GM18868 (cell line): ENCODE results near the gene TP53TG3.
"Not testable (repeated sequence)": the region's sequence is repeated elsewhere in the genome, so short reads cannot be mapped to it uniquely, and the experiment has no call there.

Experiments
- ATAC-seq: cut with Tn5 transposase; IDR thresholded peaks from one replicate; pipeline ENCODE4 v1.9.1; 2021; ENCODE audit warnings: mild to moderate bottlenecking, moderate library complexity; ENCODE audit not compliant: unreplicated experiment

The TP53TG3 gene, protein sequence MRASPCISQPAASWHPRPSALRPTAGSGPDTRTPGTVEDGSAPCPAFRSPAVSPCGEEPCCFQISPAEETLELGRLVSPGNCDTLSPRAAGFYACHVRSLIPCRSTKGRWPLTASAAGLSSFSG

DNA sequence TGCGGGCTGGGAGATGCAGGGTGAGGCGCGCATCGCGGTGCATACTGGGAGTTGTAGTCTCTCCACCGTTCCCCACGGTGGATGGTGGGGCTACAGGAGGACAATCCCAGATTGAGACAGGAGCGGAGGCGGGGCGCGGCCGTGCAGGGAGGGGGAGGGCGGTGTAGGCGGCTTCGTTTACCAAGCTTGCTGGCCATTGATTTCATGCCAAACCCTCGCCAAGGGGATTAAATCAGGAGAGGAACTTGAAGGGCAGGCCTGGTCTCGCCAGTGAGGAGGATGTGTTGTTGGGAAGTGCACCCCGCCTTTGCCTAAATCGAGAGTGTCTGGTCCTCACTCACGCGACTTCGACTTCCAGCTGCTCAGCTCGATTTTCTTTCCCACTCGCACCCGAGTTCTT lies at the start of gene TP53TG3:
Gene TP53TG3, minus strand, starts transcription at position 101 of the 400 bp plus-strand sequence. Its CDS starts 68 bp downstream, at position 33.
- not testable (repeated sequence) for ATAC-seq

DNA sequence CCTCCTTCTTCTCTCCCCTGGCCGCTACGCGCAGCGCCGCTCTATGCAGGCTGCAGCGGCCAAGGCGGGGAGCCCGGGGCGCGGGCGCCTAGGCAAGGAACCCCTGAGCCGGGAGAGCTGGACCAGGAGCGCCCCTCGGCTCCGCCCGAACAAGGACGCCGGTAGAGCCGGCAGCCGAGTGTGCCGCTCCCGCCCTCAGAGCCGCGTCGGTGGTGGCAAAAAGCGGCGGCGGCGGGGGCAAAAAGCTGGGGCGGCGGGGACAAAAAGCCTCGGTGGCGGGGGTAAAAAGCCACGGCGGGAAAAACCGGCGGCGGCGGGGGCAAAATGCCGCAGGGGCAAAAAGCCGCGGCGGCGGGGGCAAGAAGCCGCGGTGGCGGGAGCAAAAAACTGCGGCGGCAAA lies 25.1 kb downstream of the TP53TG3 start:
- ATAC-seq, result not testable (repeated sequence)

DNA sequence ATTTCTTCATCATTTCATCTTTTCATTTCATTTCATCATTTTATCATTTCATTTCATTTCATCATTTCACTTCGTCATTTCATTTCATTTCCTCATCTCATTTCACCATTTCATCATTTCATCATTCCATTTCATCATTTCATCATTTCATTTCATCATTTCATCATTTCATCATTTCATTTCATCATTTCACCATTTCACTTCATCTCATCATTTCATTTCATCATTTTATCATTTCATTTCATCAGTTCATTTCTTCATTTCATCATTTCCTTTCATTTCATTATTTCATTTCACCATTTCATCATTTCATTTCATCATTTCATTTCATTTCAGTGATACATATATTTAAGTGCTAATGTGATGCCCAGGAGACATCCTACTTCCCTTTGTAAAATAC lies 28.4 kb downstream of the TP53TG3 start:
- ATAC-seq, result not testable (repeated sequence)

DNA sequence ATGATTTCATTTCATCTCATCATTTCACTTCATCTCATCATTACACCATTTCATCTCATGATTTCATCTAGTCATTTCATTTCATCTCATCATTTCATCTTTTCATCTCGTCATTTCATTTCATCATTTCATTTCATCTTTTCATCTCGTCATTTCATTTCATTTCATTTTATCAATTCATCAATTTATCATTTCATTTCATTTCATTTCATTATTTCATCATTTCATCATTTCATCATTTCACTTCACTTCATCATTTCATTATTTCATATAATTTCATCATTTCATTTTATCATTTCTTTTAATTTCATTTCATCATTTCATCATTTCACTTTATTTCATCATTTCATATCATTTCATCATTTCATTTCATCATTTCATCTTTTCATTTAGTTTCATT lies 29.2 kb downstream of the TP53TG3 start:
- not testable (repeated sequence) for ATAC-seq

DNA sequence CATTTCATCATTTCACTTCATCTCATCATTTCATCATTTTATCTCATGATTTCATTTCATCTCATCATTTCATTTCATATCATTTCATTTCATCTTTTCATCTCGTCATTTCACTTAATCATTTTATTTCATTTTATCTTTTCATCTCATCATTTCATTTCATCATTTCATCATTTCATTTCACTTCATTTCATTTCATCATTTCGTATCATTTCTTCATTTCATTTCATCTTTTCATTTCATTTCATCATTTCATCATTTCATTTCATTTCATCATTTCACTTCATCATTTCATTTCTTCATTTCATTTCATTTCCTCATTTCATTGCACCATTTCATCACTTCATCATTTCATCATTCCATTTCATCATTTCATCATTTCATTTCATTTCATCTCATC lies 29.8 kb downstream of the TP53TG3 start:
- ATAC-seq, result not testable (repeated sequence)

DNA sequence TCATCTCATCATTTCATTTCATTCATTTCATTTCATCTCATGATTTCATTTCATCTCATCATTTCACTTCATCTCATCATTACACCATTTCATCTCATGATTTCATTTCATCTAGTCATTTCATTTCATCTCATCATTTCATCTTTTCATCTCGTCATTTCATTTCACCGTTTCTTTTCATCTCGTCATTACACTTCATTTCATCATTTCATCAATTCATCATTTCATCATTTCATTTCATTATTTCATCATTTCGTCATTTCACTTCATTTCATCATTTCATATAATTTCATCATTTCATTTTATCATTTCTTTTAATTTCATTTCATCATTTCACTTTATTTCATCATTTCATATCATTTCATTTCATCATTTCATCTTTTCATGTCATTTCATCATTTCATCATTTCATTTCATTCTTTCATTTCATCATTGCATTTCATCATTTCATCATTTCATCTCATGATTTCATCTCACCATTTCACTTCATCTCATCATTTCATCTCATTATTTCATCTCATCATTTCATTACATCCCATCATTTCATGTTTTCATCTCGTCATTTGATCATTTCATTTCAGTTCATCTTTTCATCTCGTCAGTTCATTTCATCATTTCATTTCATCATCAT lies 30.6 kb downstream of the TP53TG3 start:
- not testable (repeated sequence) for ATAC-seq

DNA sequence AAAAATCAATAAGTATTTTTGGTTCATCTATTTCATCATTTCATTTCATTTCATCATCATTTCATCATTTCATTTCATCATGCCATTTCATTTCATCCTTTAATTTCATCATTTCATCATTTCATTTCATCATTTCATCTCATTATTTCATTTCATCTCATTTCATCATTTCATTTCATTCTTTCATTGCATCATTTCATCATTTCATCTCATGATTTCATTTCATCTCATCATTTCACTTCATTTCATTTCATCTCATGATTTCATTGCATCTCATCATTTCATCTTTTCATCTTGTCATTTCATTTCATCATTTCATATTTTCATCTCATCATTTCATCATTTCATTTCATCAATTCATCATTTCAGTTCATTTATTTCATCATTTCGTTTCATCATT lies 31.2 kb downstream of the TP53TG3 start:
- not testable (repeated sequence) for ATAC-seq

DNA sequence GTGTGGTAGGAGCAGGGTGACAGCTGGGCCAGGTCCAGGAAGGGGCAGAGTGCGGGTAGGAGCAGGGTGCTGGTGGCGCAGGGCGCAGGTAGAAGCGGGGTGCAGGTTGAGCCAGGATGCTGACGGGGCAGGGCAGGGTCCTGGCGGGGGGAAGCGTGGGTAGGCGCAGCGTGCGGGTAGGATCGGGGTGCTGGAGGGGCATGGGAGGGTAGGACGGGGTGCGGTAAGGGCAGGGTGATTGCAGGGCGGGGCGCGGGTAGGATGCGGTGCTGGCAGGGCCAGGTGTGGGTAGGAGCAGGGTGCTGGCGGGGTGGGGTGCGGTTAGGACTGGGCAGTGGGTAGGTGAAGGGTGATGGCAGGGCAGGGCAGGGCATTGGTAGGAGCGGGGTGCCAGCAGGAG lies 38.4 kb downstream of the TP53TG3 start:
- not testable (repeated sequence) for ATAC-seq

DNA sequence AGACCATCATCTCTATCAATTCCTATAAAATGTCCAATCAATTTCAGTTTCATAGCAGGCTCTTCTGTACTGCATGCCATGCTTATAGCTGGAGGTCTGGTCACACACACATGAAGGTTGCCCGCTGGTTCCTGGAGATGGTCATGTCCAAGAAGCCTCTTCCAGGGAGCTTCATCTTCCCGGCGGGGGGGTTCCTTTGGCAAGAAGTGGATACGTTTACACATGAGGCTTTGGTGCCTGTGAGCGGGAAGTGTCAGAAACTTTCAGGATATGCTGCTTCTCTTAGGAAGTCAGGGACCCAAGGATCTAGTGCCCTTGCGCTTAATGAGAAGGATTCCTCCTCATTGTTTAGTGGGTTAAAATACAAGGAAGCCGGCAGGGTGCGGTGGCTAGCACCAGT lies 43.9 kb downstream of the TP53TG3 start:
- ATAC-seq, result not testable (repeated sequence)
